Measurements from ENCODE around the gene TXNL1.

DNA sequence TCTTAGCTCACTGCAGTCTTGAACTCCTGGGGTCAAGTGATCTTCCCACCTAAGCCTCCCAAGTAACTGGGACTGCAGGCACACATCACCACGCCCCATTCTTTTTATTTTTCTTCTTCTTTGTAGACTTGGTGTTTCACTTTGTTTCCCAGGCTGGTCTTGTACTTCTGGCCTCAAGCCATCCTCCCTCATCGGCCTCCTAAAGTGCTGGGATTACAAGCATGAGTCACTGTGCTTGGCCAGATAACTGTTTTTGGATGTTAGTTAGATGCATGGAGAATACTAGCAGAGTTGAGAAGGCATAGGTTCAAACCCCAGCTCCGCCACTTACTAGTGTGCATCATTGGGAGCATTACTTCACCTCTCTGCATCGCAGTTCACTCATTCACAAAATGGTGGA, 88.3 kb downstream of the TXNL1 start:
- TF ChIP-seq, protein P1, sequence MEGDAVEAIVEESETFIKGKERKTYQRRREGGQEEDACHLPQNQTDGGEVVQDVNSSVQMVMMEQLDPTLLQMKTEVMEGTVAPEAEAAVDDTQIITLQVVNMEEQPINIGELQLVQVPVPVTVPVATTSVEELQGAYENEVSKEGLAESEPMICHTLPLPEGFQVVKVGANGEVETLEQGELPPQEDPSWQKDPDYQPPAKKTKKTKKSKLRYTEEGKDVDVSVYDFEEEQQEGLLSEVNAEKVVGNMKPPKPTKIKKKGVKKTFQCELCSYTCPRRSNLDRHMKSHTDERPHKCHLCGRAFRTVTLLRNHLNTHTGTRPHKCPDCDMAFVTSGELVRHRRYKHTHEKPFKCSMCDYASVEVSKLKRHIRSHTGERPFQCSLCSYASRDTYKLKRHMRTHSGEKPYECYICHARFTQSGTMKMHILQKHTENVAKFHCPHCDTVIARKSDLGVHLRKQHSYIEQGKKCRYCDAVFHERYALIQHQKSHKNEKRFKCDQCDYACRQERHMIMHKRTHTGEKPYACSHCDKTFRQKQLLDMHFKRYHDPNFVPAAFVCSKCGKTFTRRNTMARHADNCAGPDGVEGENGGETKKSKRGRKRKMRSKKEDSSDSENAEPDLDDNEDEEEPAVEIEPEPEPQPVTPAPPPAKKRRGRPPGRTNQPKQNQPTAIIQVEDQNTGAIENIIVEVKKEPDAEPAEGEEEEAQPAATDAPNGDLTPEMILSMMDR (conservative IDR thresholded peaks at IDR 0.05 in 1 of 2, IDR thresholded peaks at IDR 0.05 in 1 of 2; ENCODE audit: extremely low read depth in 1 of 2, insufficient read depth in 1 of 2, low read depth in 1 of 2, low read length in 2 of 2): no peak
- no peak for TF ChIP-seq EZH2 (IDR thresholded peaks at IDR 0.05; ENCODE audit: borderline replicate concordance, low read length)
